ENCODE measurements around the gene APMAP. TPM values are rescaled to one million over a fixed set of nuclear protein-coding genes. Genes with fewer than 3 reads are reported as not detected.

Gene APMAP
- total RNA-seq, 1 donor from 2014 or later: 40.7 TPM

DNA sequence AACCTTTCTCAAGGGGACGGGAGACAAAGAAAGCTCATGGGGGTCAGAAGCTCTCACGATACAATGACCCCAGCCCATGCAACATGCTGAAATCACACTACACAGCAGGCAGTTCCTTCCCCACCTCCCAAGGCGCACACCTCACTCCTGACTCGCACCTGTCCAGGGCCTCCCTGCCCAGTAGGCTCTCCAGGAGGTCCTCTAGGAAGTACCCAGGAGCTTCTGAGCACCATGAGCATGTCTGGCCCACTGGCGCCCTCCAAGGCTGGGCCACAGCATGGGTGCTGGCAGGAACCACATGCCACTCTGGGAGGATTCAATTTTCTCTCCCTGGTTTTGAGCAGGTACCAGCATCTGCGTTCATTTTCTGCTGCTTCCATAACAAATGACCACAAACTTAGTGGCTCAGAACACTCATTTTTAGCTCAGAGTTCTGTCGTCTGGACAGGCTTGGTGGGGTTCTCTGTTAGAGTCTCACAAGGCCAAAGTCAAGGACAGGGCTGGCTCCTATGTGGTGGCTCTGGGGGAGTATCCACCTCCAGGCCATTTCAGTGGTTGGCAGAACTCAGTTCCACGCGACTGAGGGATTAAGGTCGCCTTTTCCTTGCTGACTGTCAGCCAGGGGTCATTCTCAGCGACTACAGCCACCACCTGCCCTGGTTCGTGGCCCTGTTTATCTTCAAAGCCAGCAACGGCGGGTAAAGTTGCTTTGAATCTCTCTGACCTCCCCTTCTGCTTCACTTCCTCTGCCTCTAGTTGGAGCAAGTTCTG, 32.7 kb upstream of the APMAP start:
- intact Hi-C loops (cut with micrococcal nuclease): no loop called here

GRCh38 chr20:25024171-25024570, 31.6 kb upstream of the APMAP start:
- intact Hi-C loops (cut with micrococcal nuclease): no loop called here

GRCh38 chr20:25023356-25023755, 30.8 kb upstream of the APMAP start:
- intact Hi-C loops (cut with micrococcal nuclease): no loop called here

GRCh38 chr20:25022680-25023079, 30.1 kb upstream of the APMAP start:
- intact Hi-C loops (cut with micrococcal nuclease): no loop called here

DNA sequence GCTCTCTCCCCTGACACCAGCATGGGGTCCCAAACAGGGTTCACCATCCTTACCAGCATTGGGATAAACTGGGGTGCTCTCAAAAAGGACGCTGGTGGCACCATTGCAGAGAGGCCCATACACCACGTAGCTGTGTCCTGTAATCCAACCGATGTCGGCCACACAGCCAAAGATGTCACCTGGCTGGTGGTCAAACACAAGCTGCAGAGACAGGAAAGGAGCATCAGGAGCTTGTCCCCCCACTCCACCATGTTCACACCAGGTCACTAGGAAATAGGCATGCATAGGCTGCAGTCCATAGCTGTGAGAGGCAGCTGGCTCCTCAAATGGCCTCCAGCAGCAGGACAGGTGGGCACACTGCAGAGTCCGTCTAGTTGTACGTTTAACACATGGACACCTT, 28.8 kb upstream of the APMAP start:
- intact Hi-C loops (cut with micrococcal nuclease): no loop called here

GRCh38 chr20:25020901-25021301, 28.4 kb upstream of the APMAP start:
- intact Hi-C loops (cut with micrococcal nuclease): no loop called here

- intact Hi-C loops (cut with micrococcal nuclease): no loop called here
These were observed 27.8 kb upstream of the APMAP start for GRCh38 chr20:25020345-25020744.

GRCh38 chr20:25019381-25020155, 27.0 kb upstream of the APMAP start:
- intact Hi-C loops (cut with micrococcal nuclease): no loop called here

GRCh38 chr20:25018841-25019240, 26.3 kb upstream of the APMAP start:
- intact Hi-C loops (cut with micrococcal nuclease): no loop called here

- intact Hi-C loops (cut with micrococcal nuclease): no loop called here
These were observed 25.9 kb upstream of the APMAP start for GRCh38 chr20:25018425-25018824.

DNA sequence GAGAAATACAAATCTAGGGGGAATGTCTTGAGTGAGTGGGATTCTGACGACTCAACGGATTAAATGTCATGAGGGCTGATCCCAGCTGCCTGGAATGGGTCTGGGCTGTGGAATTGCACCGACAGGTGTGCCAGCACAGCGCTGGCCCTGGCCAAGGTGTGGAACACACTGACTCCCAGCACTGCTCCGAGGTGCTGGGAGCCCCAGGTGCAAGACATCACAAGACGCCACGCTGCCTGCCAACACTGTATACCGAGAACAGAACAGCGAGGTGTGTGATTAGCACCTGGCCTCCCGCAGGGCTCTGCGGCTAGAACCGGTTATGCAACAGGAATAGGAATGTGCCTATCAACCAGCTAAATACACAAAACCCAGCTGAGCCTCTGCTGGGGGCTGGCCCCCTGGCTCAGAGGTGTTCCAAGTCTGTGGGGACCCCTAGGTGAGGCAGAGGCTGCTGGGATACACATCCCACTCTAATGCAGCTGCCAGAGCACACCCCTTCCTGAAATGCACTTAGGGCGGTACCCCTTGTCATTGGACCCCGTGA, 24.8 kb upstream of the APMAP start:
- intact Hi-C loops (cut with micrococcal nuclease): no loop called here

- intact Hi-C loops (cut with micrococcal nuclease): no loop called here
These were observed 23.9 kb upstream of the APMAP start for GRCh38 chr20:25016471-25016870.

DNA sequence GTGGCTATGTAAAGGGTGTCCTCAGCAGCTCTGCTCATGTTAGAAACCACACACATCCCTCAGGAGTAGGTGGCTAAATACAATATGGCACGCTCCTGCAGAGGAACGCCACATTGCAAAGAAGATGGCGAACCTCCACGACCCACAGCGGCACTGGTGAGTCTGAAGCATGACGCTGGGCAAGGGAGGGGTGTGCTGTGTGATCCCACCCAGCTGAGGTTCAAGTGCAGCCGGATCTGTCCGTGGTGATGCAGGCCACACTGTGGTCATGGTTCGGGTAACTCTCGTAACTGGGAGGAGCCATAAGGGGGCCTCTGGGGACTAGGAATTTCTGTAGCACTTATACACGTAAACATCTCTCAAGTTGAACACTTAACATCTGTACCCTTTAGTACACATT, 23.4 kb upstream of the APMAP start:
- intact Hi-C loops (cut with micrococcal nuclease): no loop called here

DNA sequence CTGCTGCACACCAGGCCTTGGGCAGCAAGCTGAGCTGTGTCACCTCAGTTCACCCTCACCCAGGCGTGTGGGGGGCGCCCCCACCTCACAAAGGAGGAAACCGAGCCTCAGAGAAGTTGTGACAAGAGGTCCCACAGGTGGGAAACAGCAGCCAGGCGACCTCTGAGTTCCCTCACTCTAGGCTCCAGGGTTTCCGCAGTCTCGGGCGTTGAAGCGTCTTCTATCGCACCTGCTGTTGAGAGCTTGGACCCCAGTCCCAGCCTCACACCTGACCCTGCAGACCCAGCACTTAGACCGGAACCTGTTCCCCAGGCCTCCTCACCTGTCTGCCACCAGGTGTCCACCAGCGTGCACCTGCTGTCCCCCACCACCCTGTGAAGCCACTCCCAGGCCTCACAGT, 22.3 kb upstream of the APMAP start:
- intact Hi-C loops (cut with micrococcal nuclease): no loop called here

DNA sequence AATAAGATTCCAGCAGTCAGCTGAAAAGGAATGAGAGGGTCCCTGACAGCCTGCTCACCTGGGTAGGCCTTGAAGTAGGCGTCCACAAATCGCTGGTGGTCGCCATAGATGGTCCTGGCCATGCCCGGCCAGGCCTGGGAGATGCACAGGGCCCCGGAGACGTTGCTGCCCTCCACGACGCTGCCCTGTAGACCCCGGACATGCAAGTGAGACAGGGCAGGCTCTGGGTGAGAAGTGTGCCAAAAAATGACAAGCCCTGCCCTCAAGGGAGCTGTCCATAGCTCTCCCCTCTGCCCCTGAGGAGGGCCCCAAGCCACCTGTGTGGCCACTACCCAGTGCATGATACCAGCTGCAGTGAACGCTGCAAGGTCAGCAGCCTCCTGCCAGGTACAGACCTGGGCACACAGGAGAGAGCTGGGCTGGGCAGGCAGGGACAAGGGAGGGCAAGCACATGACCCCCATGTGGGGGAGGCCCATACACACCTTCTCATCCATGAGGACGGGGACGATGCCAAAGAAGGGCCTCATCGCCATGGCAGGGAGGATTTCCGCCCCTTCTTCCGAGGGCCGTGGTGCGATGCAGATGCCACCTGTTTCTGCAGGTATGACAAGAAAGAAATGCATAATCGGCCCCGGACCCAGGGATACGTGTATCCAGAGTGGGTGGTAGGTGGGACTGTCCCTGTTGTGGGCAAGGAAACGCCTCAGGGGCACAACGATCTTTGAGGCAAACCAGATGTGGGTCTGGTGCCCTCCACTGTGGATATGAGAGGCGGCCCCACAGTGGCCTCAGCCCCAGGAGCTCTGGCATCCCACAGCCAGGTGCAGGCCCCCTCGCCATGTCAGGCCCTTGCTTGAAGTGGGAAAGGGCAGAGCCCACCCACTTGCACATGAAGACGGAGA, 21.2 kb upstream of the APMAP start:
- intact Hi-C loops (cut with micrococcal nuclease): no loop called here

GRCh38 chr20:25012616-25013189, 20.2 kb upstream of the APMAP start:
- intact Hi-C loops (cut with micrococcal nuclease): no loop called here

GRCh38 chr20:25011831-25012241, 19.3 kb upstream of the APMAP start:
- intact Hi-C loops (cut with micrococcal nuclease): no loop called here

GRCh38 chr20:25011261-25011660, 18.7 kb upstream of the APMAP start:
- intact Hi-C loops (cut with micrococcal nuclease): no loop called here

DNA sequence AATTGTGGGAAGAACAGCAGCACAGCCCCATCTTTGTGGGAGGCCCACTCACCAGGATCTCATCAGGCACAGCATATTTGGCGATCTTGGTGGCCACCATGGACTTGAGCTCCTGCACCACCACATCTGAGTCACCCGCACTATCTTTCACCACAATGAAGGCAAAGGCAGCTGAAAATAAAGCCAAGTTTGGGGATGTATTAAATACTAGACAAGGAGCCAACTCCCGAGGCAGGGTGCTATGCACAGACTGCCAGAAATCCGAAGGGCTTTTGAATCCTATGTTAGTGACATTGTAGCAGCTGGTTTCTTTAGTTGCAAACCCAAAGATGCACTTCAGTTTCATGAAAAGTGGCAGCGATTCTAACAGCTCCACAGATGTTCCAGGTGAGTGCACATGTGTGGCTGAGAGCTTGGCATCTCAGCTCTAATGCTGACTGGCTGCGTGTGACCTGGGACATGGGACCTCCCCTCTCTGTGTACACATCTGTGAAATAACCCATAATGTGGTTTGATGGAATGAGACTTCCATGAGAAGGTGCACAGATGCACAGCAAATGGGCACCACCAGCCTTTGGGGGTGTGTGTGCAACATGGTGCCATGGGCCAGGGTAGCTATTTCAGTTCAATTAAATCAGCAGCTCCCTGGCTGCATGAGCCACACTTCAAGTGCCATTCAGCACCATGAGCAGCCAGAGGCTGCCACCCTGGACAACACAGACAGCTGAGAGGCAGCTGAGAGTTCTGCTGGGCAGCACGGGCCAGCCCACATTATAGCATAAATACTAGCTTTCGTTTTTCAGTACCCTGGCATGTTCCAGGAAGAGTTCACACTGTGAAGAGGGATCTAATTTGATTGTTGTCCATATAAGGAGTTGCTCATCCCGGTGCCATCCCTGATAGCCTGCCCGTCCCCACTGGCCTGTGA, 16.9 kb upstream of the APMAP start:
- intact Hi-C loops (cut with micrococcal nuclease): no loop called here

Measured in T-helper 2 cell treated with Interferon-gamma antibody and Interleukin-4, amounts not matched to agents 100 ng/mL and 5 ng/mL, for 36 hours (primary cell).